HCT116 (cell line): ENCODE data around the gene TRIM72. TPM values are rescaled to one million over a fixed set of nuclear protein-coding genes. Genes with fewer than 3 reads are reported as not detected.

Source experiments
- ATAC-seq: fragments of 200-7000 bp; cut with Tn5 transposase; 2 replicates; pipeline ENCODE4 v1.9.1; 2020; ENCODE audit warnings: mild to moderate bottlenecking, moderate library complexity
- BruUV-seq: library from RNA; stranded (reverse); fragments of 400-500 nt; replicated peaks from 2 replicates; lab custom pipeline; 2021; lab: Mats Ljungman, UMichigan
- CTCF ChIA-PET: fragments of 300-600 bp; sonication (Branson Sonifier 250); formaldehyde crosslinking; loops from one replicate; lab custom pipeline; 2021; ENCODE audit warnings: antibody characterized with exemption; lab: Charles Lee
- POLR2A ChIA-PET: fragments of 300-600, 350-600 bp; sonication (Branson Sonifier 250); formaldehyde crosslinking; loops from one replicate; lab custom pipeline; 2021; ENCODE audit warnings: antibody characterized with exemption; lab: Charles Lee
- RAD21 ChIA-PET, 2 experiments: fragments of 300-600 bp; sonication (Branson Sonifier 250); formaldehyde crosslinking; loops; one replicate each; lab custom pipeline; 2023; ENCODE audit warnings: low total read pairs in 2 of 2; ENCODE audit not compliant: uncharacterized antibody in 2 of 2, unreplicated experiment in 2 of 2, low non-redundant PET in 1 of 2; lab: Charles Lee
- DNase-seq: peaks from one replicate; pipeline ENCODE4 v3.0.0-alpha.2; 2010; ENCODE audit warnings: low read depth, low spot score
- H2AFZ ChIP-seq: fragments of 200-600 bp; shearing (Covaris generic), sonication (generic); 2 replicates; pipeline ENCODE4 v1.6.1; 2017; ENCODE audit warnings: low read depth, mixed run types, mixed read lengths, antibody characterized with exemption, low read length; ENCODE audit not compliant: poor library complexity, severe bottlenecking
- H3K27ac ChIP-seq: 2 replicates; pipeline ENCODE4 v1.5.1; 2012; ENCODE audit warnings: low read depth, low read length
- H3K27me3 ChIP-seq: fragments of 200-600 bp; sonication (generic); 2 replicates; pipeline ENCODE4 v1.6.1; 2016; ENCODE audit warnings: mixed run types, low read length, mixed read lengths; ENCODE audit not compliant: insufficient read depth
- H3K36me3 ChIP-seq, 2 experiments: fragments of 200-500 bp in 1 of 2; fragments of 200-600 bp in 1 of 2; sonication (Bioruptor generic) in 1 of 2; sonication (generic) in 1 of 2; 2 replicates each; pipeline versions ENCODE4 v1.5.1 to v1.6.1; 2014 to 2016; ENCODE audit warnings: low read length in 2 of 2, inconsistent platforms in 1 of 2, mixed read lengths in 1 of 2, mixed run types in 1 of 2; ENCODE audit not compliant: insufficient read depth in 2 of 2, control insufficient read depth in 1 of 2
- H3K4me1 ChIP-seq, 2 experiments: fragments of 200-600 bp in 1 of 2; sonication (generic) in 1 of 2; 2 replicates each; pipeline versions ENCODE4 v1.5.1 to v1.6.1; 2012 to 2017; ENCODE audit warnings: low read length in 2 of 2, inconsistent platforms in 1 of 2, mild to moderate bottlenecking in 1 of 2, mixed read lengths in 1 of 2, mixed run types in 1 of 2, moderate library complexity in 1 of 2; ENCODE audit not compliant: insufficient read depth in 2 of 2, control insufficient read depth in 1 of 2
- H3K4me2 ChIP-seq: fragments of 200-600 bp; sonication (generic); 2 replicates; pipeline ENCODE4 v1.6.1; 2017; ENCODE audit warnings: mixed run types, low read length, mixed read lengths
- H3K4me3 ChIP-seq, 2 experiments: fragments of 200-600 bp in 1 of 2; sonication (generic) in 1 of 2; replicated peaks in 1 of 2; 2 replicates each; pipeline ENCODE4 v1.5.1; 2011 to 2016; ENCODE audit warnings: low read length in 2 of 2, control low read depth in 1 of 2, low read depth in 1 of 2, mild to moderate bottlenecking in 1 of 2, mixed read lengths in 1 of 2, mixed run types in 1 of 2
- H3K79me2 ChIP-seq: fragments of 200-600 bp; sonication (generic); 2 replicates; pipeline ENCODE4 v1.6.1; 2017; ENCODE audit warnings: mild to moderate bottlenecking, mixed run types, low read length, moderate library complexity, mixed read lengths; ENCODE audit not compliant: insufficient read depth
- H3K9ac ChIP-seq: fragments of 200-600 bp; sonication (generic); 2 replicates; pipeline ENCODE4 v1.6.1; 2016; ENCODE audit warnings: low read length, mixed read lengths
- H3K9me2 ChIP-seq: fragments of 200-600 bp; sonication (generic), shearing (Covaris generic); 2 replicates; pipeline ENCODE4 v1.6.1; 2017; ENCODE audit warnings: mixed run types, mild to moderate bottlenecking, moderate library complexity; ENCODE audit not compliant: insufficient read depth
- H3K9me3 ChIP-seq, 2 experiments: fragments of 200-500 bp in 1 of 2; fragments of 200-600 bp in 1 of 2; sonication (Bioruptor generic) in 1 of 2; sonication (generic) in 1 of 2; 2 replicates each; pipeline ENCODE4 v1.6.1; 2014 to 2017; ENCODE audit warnings: low read length in 2 of 2, mixed read lengths in 2 of 2, inconsistent platforms in 1 of 2, low read depth in 1 of 2, mild to moderate bottlenecking in 1 of 2, mixed run types in 1 of 2, moderate library complexity in 1 of 2; ENCODE audit not compliant: control insufficient read depth in 1 of 2, insufficient read depth in 1 of 2
- H4K20me1 ChIP-seq: fragments of 200-600 bp; sonication (generic), shearing (Covaris generic); 2 replicates; pipeline ENCODE4 v1.6.1; 2017; ENCODE audit warnings: mixed run types, mild to moderate bottlenecking, moderate library complexity; ENCODE audit not compliant: insufficient read depth
- CEBPB ChIP-seq: IDR thresholded peaks from 2 replicates; pipeline ENCODE4 v1.6.1; 2012; ENCODE audit warnings: low read depth
- FOSL1 ChIP-seq: IDR thresholded peaks from 2 replicates; pipeline ENCODE4 v1.6.1; 2012; ENCODE audit warnings: low read depth
- JUND ChIP-seq: IDR thresholded peaks from 2 replicates; pipeline ENCODE4 v1.6.1; 2012
- POLR2AphosphoS5 ChIP-seq: IDR thresholded peaks from 2 replicates; pipeline ENCODE4 v1.6.1; 2011; ENCODE audit warnings: mild to moderate bottlenecking, low read depth, low read length, moderate library complexity
- SIN3A ChIP-seq: IDR thresholded peaks from 2 replicates; pipeline ENCODE4 v1.6.1; 2012; ENCODE audit warnings: low read depth
- SP1 ChIP-seq: IDR thresholded peaks from 2 replicates; pipeline ENCODE4 v1.6.1; 2012; ENCODE audit warnings: low read depth
- TCF7L2 ChIP-seq: IDR thresholded peaks from 2 replicates; pipeline ENCODE4 v1.7.0; 2011; ENCODE audit warnings: borderline replicate concordance, inconsistent platforms; ENCODE audit not compliant: insufficient read depth, insufficient read length; ENCODE audit errors: extremely low read depth
- ZFX ChIP-seq: fragments of 450-650 bp; IDR thresholded peaks from 2 replicates; pipeline ENCODE4 v1.6.1; 2017
- intact Hi-C: fragments of 100-400 bp; cut with micrococcal nuclease; formaldehyde crosslinking; loops from 2 replicates; pipeline ENCODE4 v1.10.0; 2022
- total RNA-seq: library from RNA; stranded (reverse); gene quantifications from one replicate; pipeline ENCODE4 v1.2.1, GENCODE V29; 2021; ENCODE audit not compliant: unreplicated experiment
- TF ChIP-seq, protein P1 (sequence below): IDR thresholded peaks from 2 replicates; pipeline ENCODE4 v1.6.1; 2011; ENCODE audit warnings: mild to moderate bottlenecking, low read length, moderate library complexity; ENCODE audit not compliant: insufficient replicate concordance; ENCODE audit errors: extremely low read depth
- TF ChIP-seq, protein P2 (sequence below): IDR thresholded peaks from 2 replicates; pipeline ENCODE4 v1.6.1; 2012

Gene TRIM72
- total RNA-seq, 1 experiment from 2014 or later, result 43.8 TPM

- peaks cover 88% of the 10 kb centered on the region for H4K20me1 ChIP-seq
- TF ChIP-seq POLR2AphosphoS5 (peak; percentile 33; the same call in 1 of the 2 replicates), CEBPB (no peak)
- TF ChIP-seq, protein P1, sequence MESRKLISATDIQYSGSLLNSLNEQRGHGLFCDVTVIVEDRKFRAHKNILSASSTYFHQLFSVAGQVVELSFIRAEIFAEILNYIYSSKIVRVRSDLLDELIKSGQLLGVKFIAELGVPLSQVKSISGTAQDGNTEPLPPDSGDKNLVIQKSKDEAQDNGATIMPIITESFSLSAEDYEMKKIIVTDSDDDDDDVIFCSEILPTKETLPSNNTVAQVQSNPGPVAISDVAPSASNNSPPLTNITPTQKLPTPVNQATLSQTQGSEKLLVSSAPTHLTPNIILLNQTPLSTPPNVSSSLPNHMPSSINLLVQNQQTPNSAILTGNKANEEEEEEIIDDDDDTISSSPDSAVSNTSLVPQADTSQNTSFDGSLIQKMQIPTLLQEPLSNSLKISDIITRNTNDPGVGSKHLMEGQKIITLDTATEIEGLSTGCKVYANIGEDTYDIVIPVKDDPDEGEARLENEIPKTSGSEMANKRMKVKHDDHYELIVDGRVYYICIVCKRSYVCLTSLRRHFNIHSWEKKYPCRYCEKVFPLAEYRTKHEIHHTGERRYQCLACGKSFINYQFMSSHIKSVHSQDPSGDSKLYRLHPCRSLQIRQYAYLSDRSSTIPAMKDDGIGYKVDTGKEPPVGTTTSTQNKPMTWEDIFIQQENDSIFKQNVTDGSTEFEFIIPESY, result no peak
- H3K4me3 ChIP-seq, result no peak overlapping the region
- H3K9me2 ChIP-seq, result no peaks in the 10 kb centered on the region
- H3K9ac ChIP-seq, result no peak overlapping the region
- ATAC-seq (no peak), DNase-seq (no peak)
- ChIA-PET CTCF (no interaction called here), RAD21 (no interaction called here), POLR2A (no interaction called here)
- BruUV-seq, result no TSS peak
- no peak overlapping the region for H3K27ac ChIP-seq
- no peak overlapping the region for H2AFZ ChIP-seq
- H3K36me3 ChIP-seq, result peaks cover 90 to 99% of the 10 kb centered on the region in 2 experiments
- no peaks in the 10 kb centered on the region for H3K9me3 ChIP-seq
- H3K27me3 ChIP-seq, result no peaks in the 10 kb centered on the region
- H3K4me2 ChIP-seq, result no peak overlapping the region
- intact Hi-C loops, result no loop called here
- no peaks in the 10 kb centered on the region for H3K4me1 ChIP-seq
- peaks cover 100% of the 10 kb centered on the region for H3K79me2 ChIP-seq
These were observed 26.1 kb upstream of the TRIM72 start for GRCh38 chr16:31187808-31188189.

DNA sequence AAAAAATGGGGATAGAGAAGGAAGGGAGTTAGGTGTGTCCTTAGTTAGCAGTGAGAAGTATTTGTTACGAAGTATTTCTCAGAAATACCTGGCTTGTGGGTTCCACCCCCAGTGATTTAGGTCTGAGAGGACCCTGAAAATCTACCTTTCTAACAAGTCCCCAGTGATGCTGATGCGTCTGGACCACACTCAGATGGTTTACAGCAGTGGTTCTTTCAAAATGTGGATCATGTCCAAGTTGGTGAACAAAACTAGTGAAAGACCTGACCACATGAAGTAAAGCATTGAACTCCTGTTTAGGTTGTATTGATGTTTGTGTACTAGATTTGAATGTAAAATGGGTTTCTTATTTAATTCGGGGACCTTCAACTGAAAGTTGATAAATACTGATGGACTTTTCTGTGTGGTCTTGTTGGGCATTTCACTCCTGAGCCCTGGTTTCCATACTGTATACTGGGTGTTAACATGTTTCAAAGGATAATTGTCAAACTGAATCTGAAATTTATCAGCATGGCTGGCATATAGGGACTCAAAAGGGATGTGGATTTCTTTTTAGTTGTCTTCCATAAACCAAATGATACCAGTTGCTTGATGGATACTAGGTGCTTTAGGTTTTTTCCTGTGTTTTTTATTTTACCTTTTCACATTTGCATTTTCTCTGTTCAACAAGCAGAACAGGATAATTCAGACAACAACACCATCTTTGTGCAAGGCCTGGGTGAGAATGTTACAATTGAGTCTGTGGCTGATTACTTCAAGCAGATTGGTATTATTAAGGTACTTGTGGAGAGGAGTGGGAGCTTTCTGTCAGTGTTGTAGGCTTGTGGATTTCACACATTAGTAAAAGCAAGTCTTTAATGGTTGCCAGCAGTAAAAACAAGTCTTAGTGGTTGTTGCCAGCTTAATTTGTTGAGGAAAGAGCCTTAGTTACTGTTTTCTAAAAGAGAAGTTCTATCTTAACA lies 25.2 kb upstream of the TRIM72 start:
- Histone ChIP-seq H3K27me3 (no peaks in the 10 kb centered on the region), H3K4me3 (no peak overlapping the region), H2AFZ (no peak overlapping the region), H4K20me1 (peaks cover 86% of the 10 kb centered on the region), H3K9me2 (no peaks in the 10 kb centered on the region), H3K4me1 (no peaks in the 10 kb centered on the region), H3K79me2 (peaks cover 100% of the 10 kb centered on the region), H3K9ac (no peak overlapping the region), H3K36me3 (peaks cover 89 to 98% of the 10 kb centered on the region in 2 experiments), H3K9me3 (no peaks in the 10 kb centered on the region), H3K4me2 (no peak overlapping the region), H3K27ac (no peak overlapping the region)
- CTCF ChIA-PET, result no interaction called here
- intact Hi-C loops, result no loop called here
- POLR2A ChIA-PET, result interaction anchor here (2.3 kb wide), 1 partner anchor 9 kb away, joined by 11 read pairs; the partner anchor contains the start of gene FUS
- RAD21 ChIA-PET, result no interaction called here
- no peak for DNase-seq
- ATAC-seq, result no peak
- TF ChIP-seq TCF7L2, result no peak
- TF ChIP-seq ZFX, result no peak
- TF ChIP-seq JUND, result no peak
- TF ChIP-seq POLR2AphosphoS5, result no peak
- TF ChIP-seq, protein P2, sequence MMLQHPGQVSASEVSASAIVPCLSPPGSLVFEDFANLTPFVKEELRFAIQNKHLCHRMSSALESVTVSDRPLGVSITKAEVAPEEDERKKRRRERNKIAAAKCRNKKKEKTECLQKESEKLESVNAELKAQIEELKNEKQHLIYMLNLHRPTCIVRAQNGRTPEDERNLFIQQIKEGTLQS, result no peak
- no peak for TF ChIP-seq SP1
- no peak for TF ChIP-seq SIN3A
- TF ChIP-seq FOSL1, result no peak
- BruUV-seq, result no TSS peak
